ACHN (cell line): ENCODE data around the gene ERF.

ENCODE experiments used
- DNase-seq: peaks from one replicate; pipeline ENCODE4 v3.0.0-alpha.2; 2015
- in situ Hi-C: cut with HindIII; loops from 2 replicates; pipeline ENCODE4 v1.10.0; 2017; ENCODE audit warnings: low sequenced_read_pairs, low pct_ligation_motif_present, low pct_unique_long_range_greater_than_20kb

ERF gene

DNA sequence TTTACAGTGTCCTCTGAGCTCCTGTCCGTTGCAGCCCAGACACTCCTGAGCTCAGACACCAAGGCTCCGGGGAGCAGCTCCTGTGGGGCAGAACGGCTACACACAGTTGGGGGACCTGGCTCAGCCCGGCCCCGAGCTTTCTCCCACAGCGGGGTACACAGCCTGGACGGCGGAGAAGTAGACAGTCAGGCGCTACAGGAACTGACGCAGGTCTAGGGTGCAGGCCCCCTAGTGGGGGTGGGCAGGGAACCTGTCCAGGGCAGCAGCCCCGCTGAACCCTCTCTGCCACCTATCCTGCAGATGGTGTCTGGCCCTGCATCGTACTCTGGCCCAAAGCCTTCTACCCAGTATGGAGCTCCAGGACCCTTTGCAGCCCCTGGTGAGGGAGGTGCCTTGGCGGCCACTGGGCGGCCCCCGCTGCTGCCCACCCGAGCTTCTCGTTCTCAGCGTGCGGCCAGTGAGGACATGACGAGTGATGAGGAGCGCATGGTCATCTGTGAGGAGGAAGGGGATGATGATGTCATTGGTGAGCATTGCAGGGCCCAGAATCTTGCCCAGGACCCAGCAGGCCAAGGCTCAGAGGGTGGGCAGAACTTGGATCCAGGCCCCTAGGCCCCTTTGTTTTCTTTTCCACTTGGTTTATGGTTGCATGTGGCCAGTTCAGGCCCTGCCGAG is 34.1 kb upstream of the ERF start:
- in situ Hi-C loops: no loop called here
- no peak for DNase-seq

DNA sequence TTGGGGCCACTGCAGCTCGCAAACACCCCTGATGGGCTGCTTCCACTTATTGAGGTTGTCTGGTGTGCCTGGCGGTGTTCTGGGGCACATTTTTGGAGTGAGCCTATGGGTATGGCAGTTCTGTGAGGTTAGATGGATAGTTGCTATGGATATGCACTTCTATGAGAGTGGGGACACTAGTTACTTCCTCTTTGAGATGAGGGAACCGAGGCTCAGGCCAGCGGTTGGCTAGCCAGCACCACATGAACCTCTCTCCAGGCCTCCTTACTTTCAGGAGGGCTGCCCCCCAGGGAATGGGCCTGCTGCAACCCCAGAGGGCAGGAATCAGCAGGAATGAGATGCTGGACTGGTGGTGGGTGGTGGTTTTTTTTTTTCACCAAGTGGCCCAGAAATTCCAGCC is 33.5 kb upstream of the ERF start:
- no peak for DNase-seq
- in situ Hi-C loops: no loop called here

DNA sequence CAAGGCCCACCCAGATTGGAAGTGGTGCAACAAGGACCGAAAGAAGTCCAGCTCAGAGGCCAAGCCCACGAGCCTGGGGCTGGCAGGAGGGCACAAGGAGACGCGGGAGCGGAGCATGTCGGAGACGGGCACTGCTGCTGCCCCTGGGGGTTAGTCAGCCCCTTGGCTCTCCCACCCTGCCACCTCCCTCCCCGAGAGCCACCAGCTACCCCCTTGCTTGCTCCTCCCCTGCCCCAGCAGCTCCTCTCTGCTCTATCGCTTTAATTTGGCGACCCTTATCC is 32.8 kb upstream of the ERF start:
- in situ Hi-C loops: no loop called here
- no peak for DNase-seq

DNA sequence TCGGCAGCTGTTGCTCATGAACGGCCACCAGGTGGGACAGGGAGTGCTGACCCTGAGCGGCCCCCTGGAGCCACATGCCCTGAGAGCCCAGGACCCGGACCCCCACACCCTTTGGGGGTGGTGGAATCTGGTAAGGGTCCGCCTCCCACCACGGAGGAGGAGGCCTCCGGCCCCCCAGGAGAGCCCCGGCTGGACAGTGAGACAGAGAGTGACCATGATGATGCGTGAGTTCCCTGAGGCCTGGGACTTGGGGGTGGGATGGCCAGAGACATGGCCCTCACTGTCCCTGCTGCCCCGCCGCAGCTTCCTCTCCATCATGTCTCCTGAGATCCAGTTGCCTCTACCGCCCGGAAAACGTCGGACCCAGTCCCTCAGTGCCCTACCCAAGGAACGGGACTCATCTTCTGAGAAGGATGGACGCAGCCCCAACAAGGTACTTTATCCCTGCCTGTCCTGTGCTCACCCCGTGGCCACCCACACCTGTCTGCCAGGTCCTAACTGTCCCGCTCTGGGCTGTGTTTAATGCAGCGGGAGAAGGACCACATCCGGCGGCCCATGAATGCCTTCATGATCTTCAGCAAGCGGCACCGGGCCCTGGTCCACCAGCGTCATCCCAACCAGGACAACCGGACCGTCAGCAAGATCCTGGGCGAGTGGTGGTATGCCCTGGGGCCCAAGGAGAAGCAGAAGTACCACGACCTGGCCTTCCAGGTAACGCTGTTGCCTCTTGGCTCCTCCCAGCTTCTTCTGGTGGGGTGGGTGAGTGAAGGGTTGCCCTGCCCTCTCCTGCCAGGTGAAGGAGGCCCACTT is 32.3 kb upstream of the ERF start:
- in situ Hi-C loops: no loop called here
- DNase-seq: no peak

DNA sequence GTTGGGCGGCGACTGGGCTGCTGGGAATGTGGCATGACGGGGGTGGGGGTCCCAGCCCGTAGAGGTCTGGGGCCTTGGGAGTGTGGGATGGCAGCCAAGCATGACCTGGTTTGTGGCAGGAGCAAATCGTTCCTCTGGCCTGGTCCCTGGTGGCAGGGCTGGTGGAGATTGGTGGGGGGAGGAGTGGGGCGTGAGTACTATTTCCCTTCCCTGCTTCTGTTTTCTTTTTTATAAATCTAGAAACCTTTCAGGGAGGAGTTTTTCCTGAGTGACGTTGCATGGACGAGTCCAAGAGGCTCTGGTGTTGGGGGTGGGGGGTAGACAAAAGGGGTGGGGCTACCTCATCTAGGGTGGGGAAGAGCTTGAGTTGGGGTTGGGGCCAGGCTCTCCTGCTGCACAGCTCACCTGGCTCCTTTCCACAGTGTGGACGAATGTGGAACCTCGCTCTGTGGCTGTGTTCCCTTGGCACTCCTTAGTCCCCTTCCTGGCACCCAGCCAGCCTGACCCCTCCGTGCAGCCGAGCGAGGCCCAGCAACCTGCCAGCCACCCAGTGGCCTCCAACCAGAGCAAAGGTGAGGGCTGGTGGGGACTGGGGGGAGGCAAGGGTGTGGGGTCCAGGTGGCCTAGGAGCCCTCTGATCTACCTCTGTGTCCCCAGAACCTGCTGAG is 31.6 kb upstream of the ERF start:
- no peak for DNase-seq
- in situ Hi-C loops: no loop called here

DNA sequence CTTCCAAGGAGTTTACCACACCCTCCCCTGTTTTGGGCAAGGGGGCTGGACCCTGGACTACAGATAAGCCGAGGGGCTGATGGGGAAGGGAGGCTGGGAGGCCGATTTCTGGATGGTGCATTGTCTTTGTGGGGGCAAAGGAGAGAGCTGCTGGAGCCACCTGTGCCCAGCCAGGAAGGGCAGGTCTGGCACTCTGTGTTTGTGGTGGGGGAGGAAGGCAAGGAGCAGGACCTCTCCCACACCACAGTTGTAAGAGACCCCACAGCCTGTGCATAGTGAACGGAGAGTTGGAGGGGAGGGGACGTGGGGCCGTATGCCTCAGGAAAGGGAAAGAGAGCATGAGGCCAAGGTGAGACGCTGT is 31.0 kb upstream of the ERF start:
- no peak for DNase-seq
- in situ Hi-C loops: no loop called here

DNA sequence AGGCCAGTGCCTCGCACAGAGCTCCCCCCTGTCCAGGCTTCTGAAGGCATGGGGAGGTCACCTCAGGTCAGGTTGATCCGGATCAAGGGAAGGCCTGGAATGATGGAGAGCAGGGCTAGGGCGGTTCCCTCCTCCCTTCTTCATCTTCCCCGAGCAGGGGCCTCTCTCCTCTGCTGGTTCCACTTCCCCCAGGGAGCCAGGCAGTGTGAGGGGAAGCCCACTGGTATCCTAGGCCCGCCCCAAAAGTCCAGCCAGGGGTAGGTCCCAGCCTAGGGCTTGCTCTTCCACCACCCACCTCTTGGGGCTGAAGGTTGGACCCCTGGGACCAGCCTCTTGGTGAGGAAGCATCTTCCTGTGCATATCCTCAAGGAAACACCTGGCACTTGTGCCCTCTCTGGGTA is 30.6 kb upstream of the ERF start:
- DNase-seq: no peak
- in situ Hi-C loops: no loop called here

DNA sequence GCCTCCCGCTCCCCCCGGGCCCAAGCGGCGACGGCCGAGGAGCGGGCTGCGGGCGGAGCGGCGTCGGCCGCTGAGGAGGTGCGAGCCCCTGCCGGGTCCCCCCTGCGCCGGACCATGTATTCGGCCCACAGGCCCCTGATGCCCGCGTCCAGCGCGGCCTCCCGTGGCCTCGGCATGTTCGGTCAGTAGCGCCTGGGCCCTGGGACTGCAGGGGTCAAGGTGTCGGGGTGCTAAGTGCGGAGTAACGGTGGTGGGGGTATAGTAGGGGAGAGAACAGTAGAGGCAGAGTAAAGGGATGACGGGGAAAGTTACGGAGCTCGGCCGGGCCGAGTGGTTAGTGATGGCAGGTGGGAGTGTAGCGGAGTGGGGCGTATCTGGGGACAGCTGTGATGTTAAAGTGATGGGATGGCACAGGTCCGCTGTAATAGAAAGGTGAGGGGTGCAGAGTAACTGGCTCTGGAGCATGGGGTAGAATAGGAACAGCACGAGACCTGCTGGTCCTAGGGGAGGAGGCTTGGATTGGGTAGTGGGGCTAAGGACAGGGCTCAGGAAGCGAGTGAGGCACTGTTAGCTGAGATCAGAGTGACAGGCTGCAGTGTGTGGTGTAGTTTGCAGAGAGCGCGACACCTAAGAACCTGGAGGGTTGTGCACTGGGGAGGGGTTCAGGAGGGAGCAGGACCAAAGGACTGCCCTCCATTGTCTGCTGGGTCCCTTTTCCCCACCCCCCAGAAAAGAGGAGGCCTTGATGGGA is 29.8 kb upstream of the ERF start:
- DNase-seq: no peak

DNA sequence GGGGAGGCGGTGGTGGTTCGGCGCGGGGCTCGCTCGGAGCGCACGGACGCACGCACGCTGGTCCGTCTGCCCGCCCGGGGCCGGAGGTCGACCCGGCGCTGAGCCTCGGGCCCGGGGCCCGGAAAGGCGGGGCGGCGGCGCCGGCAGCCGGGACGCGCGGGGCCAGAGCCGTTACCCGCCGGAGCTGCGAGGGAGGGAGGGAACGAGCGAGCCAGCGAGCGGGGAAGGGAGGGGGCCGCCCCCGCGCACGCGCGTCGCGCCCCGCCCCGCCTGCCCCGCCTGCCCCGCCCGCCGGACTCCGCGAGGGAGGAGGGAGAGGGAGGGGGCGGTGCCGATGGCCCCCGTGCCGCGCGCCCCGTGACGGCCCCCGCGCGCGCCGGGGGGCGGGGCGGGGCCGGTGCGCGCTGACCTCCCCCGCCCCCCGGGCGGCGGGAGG is 29.2 kb upstream of the ERF start:
- DNase-seq: peak; percentile 73
- in situ Hi-C loops: no loop called here

More for the DNA sequence above, 29.8 kb upstream of the ERF start:
- in situ Hi-C loops: no loop called here

DNA sequence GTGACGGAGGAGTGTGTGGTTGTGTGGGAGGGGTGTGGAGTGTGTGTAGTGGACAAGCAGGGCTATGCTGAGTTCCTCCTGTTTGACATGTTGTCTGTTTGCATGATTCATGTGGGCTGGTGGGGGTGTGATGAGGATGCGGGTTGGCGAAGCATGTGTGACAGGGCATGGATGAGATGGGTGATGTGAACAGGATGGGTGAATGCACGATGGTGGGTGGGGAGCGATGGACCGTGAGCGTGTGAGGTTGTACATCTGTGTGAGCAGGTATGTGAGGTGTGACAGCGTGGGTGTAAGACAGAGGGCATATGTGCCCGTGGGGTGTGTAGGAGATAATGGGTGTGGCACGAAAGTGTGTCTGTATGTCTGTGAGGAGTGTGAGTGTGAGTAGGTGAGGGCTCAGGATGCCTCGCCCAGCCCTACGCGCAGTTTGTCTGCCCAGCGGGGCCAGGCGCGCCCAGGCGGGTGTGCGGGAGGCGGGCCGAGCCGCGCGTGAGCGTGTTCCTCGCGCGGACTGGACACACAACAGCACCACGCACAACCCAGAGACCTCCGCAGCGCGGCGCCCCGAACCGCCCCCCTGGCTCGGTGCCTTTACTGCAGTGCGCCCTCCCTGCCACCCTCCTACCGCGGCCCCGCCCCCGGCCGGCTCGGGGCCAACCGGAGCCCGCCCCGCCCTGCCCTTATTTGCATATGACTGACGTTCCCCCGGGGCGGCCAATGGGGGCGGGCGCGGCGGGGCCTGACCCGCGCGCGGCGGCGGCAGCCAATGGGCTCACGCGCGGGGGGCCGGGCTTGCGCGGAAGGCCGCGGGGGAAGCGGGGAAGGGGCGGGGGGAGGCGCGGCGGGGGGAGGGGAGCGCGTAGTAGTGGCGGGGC is 28.5 kb upstream of the ERF start:
- in situ Hi-C loops: no loop called here
- peak; percentile 90 for DNase-seq

DNA sequence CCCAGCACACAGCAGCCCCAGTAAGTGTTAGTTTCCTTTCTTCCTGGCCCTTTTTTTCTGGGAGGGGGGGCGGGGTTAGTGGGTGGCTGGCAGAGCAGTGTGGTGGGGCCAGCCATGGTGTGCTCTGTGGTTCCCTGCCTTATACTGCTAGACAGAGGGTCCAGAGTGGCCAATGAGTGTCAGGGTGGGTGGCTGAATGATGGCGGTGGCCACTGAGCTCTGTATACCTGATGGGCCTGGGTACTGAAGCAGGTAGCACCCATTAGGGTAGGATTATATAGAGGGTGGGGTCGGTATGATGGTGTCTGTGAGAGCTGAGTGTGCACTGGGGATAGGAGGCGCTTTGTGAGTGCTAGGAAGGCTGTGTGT is 27.9 kb upstream of the ERF start:
- in situ Hi-C loops: no loop called here
- no peak for DNase-seq

DNA sequence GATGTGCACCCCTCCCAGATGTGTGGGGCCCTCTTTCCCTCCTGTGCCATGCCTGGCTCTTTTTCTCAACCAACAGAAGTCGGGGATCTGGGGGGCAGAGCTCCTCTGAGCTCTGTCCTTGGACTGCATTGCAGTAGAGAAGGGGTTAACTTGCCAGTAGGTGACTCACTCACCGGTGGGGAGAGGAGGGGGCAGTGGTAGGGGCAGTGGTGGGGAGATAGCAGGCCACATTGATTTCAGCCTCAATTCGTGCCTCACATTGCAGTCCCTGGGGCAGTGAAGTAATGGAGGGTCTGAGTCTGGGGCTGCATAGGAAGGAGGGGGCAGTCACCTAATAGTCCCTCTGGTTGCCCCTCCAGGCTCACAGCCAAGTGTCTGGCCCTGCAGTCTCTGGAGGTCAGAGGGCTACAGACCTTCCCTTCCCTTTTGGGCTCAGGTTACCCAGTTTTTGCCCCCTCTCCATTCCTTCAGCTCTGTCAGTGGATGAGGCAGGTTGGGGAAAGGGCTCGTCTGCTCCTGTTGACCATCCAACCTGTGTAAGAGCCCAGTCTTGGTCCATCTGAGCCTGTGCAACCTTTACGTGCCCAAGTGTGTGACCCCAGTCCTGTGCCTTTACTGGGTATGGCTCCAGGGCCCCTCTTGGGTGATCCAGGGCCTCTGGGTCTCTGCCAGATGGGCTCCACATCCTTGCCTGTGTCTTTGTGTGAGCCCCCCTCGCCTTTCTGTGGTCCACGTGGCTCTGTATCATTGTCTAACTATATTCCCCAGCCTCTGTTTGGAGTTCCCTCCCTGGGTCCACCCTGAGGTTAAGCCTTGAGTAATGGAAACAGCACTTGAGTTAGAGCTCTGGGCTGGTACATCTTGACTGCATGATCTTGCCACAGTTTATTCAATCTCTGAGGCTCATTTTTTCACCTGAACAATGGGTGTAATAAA is 27.2 kb upstream of the ERF start:
- peak; percentile 37 for DNase-seq
- in situ Hi-C loops: no loop called here

DNA sequence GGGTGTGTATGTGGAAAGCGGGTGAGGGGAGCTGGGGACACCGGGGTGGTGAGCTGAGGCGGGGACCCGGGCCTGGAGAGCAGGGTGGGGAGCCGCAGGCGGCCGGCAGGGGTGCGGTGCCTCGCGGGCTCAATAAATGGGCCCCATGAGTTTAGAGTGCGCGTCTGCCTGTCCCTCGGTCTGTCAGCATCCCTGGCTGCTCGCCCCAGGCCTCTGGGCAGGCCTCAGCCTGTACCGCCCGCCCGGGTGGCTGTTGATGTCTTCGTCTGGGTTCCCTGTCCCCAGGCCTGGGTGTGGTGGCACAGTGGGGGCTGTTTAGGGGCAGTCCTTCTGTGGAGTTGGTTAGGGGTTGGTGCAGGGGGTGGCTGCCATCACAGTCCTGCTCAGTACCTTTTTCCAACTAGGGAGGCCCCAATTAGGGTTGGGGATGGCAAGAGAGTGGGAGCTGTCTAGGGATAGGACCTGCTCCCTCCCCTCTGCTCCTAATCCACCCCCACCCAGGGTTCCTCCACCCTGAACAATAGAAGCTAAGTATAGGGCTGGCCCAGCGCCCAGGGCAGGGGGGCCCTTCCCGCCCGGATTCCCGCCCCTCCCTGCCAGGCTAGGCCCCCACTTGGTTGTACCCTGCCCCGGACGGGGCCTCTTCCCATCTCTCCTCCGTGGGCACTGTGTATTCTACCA is 26.4 kb upstream of the ERF start:
- DNase-seq: peak; percentile 21
- in situ Hi-C loops: no loop called here

DNA sequence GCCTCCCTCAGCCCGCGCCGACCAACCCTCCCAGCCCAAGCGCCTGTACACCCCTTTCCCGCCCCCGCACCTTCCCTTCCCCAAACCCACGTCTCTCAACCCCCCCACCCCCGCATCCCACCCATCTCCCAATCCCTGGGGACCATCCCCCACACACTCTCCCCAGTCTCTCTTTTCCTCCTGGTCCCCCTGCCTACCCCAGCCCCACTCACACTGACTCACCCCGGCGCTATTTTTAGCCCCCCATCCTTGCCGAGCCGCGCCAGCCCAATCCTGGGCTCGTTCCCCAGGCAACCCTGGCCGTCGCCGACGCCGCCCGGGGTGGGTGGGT is 25.9 kb upstream of the ERF start:
- in situ Hi-C loops: no loop called here

DNA sequence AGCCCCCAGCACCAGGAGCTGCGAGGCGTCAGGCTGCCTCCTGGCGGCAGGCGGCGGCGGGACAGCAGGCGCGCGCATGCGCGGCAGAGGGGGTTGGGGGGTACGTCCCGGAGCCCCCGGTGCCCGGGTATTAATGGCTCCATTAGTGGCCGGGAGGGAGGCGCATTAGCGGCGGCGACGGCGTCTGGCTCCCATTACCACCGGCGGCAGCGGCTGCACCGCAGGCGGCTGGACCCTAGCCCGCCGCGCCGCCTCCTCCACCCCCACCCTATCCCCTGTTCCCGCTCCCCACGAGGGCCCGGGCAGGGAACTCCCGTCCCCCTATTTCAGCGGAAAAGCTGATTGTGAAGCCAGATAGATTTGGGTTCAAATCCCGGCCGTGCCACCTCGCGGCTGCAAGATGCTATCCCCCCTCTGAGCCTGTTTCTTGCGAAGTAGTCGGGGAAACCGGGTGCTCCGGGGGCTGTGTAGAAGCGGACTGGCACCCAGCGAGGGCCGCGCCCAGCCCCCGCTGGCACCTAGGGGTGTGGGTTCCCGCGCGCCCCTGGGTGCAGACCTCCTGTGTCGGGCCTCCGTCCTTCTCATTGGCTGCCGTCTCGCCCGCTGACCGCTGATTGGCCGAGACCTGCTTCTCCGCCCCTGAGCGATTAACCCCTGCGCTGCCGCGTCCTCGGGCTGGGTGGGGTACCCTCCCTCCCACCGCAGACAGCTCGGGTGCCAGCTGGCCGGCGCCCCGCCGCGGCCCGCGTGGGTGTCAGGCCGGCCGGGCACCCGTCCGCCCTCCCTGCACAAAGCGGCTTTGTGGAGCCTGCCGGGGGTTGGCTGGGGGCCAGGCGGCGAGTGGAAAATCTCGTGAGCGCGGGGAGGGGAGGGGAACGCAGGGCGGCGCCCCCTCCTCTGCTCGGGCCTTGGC is 25.2 kb upstream of the ERF start:
- in situ Hi-C loops: no loop called here
- DNase-seq: peak; percentile 89

More for the DNA sequence above, 25.9 kb upstream of the ERF start:
- no peak for DNase-seq
